PC-3 (cell line): ENCODE results near the gene GRIN2A.

Experiments
- CTCF ChIP-seq: fragments of 300-600 bp; sonication (generic); conservative IDR thresholded peaks from 2 replicates; pipeline ENCODE4 v1.5.1; 2017; ENCODE audit warnings: antibody characterized with exemption, low read depth, mild to moderate bottlenecking, low read length
- EZH2 ChIP-seq: fragments of 300-600 bp; sonication (generic); IDR thresholded peaks from one replicate; pipeline ENCODE4 v1.6.1; 2017; ENCODE audit warnings: antibody characterized with exemption, mild to moderate bottlenecking, low read length; ENCODE audit not compliant: unreplicated experiment
- EZH2phosphoT487 ChIP-seq: fragments of 300-600 bp; sonication (generic); IDR thresholded peaks from 2 replicates; pipeline ENCODE4 v1.6.1; 2018; ENCODE audit warnings: mild to moderate bottlenecking, antibody characterized with exemption, low read length, borderline replicate concordance

GRCh38 chr16:9790199-9790598 lies 392.0 kb downstream of the GRIN2A start:
- TF ChIP-seq CTCF (no peak), EZH2phosphoT487 (no peak), EZH2 (no peak)
